Stimulated activated CD4-positive, alpha-beta T cell treated with anti-CD3 and anti-CD28 coated beads, Interleukin-15, amount 100 ng/mL, for 1 hour (primary cell): ENCODE measurements around the gene TRIAP1.

Experiments
- DNase-seq, 2 donors: peaks; one replicate each; pipeline ENCODE4 v3.0.0-alpha.2; 2020; ENCODE audit warnings: low read depth in 1 of 2, low spot score in 1 of 2

The TRIAP1 gene

DNA sequence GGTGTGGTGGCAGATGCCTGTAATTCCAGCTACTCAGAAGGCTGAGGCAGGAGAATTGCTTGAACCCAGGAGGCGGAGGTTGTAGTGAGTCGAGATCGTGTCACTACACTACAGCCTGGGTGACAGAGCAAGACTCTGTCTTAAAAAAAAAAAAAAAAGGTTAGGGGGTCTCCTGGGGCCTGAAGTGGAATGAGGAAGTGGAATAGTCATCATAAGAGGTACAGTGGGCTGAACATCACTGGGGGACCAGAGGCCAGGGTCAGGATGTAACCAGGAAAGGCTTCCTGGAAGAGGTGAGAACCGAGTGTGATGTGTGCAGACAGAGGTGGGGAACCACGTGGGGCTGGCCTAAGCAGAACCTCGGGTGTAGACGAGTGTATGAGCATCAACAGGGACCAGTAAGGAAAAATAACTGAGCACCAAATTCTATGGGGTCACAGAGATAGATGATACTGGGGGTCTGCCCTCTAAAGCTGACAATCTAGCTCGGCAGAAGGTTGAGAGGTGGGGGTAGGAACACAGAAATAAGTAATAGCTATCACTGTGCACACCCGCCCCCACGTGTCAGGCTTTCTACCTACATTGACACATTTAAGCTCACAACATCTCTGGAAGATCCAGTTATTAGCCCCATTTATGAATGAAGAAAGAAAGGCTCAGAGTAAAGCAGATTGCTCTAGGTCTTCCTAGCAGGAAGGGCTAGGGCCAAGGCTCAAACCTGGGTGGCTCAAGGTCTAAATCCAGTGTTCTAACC, 13.2 kb downstream of the TRIAP1 start:
- DNase-seq = no peak

DNA sequence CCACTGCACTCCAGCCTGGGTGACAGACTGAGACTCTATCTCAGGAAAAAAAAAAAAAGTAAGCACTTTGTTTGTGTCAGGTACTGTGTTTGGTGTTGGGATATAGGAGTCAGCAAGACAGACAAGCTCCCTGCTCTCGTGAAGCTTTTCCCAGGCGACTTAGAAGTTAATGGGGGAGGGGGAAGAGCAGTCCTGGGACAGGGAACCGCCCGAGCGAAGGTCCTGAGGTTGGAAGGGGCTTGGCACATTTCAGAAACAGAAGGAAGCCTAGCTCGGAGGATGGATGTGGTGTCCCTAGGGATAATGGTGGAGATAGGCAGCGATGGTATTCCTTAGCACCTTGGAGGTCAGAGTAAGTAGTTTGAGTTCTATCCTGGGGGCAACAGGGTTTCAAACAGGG, 16.8 kb downstream of the TRIAP1 start:
- DNase-seq = no peak

DNA sequence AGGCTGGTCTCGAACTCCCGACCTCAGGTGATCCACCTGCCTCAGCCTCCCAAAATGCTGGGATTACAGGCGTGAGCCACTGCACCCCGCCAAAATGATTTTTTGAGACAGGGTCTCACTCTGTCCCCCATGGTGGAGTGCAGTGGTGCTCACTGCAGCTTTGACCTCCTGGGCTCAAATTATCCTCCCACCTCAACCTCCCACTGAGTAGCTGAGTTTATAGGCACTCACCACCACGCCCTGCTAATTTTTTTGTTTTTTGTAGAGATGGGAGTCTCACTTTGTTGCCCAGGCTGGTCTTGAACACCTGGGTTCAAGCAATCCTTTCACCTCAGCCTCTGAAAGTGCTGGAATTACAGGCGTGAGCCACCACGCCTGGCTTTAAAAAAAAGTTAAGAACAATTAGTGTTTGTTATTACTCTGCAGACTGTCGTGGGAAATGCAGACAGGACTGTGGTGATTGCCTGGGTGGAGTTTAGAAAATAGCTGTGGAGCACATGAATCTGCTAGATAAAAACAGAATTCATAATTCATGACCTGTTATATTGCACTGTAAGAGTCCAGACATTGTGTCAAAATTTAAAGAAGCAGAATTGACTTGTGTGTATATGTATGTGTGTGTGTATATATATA, 17.5 kb downstream of the TRIAP1 start:
- DNase-seq = no peak

GRCh38 chr12:120425797-120426196, 20.4 kb downstream of the TRIAP1 start:
- no peak for DNase-seq

GRCh38 chr12:120422892-120423456, 23.2 kb downstream of the TRIAP1 start:
- DNase-seq = no peak

GRCh38 chr12:120421701-120422100, 24.5 kb downstream of the TRIAP1 start:
- no peak for DNase-seq

DNA sequence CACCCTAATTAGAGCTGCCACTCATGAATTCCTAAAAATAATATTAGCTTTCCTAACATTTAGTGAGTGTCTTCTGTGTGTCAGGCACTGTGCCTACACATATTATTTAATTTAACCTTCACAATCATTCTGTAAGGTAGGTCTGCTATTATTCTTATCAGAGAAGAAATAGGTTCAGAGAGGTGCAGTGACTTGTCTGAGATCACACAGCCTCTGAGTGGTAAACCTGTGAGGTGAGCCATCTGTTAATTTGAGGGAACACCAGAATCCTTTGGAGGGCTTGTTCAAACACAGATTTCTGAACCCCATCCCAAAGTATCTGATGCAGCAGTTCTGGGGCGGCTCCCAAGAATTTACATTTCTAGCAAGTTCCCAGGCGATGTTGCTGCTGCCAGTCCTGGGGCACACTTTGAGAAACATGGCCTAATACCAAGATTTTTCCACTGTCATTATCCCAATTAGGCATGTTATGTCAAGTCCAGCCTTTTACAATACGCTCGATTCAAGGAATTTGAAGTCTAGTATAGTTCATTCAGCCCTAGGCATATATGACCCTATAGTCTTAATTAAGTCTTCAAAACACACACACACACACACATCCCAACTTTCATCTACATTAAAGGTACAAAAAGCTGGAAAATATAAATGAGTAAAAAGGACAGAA, 28.1 kb downstream of the TRIAP1 start:
- no peak for DNase-seq

DNA sequence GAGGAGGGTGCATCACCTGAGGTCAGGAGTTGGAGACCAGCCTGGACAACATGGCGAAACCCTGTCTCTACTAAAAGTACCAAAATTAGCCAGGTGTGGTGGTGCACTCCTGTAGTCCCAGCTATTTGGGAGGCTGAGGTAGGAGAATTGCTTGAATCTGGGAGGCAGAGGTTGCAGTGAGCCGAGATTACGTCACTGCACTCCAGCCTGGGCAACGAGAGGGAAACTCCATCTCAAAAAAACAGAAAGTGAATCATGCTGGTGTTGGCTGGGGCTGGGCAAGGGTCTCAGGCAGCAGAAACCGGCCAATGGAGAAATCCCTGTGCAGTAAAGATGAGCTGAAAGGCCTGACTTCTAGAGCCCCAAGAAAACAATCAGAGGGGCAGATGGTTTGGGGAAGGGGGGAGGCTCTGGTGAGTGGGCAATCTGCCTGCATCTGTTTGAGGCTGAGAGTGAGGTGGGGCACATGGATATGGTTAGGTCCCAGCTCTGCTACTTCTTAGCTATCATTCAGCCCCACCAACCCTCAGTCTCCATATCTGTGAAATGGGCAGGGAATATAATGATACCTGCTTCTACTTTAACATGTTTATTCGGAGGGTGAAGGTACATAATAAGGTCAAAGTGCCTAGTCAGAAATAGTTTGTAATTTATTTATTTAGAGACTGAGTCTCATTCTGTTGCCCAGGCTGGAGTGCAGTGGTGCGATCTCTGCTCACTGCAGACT, 29.5 kb downstream of the TRIAP1 start:
- DNase-seq = no peak

DNA sequence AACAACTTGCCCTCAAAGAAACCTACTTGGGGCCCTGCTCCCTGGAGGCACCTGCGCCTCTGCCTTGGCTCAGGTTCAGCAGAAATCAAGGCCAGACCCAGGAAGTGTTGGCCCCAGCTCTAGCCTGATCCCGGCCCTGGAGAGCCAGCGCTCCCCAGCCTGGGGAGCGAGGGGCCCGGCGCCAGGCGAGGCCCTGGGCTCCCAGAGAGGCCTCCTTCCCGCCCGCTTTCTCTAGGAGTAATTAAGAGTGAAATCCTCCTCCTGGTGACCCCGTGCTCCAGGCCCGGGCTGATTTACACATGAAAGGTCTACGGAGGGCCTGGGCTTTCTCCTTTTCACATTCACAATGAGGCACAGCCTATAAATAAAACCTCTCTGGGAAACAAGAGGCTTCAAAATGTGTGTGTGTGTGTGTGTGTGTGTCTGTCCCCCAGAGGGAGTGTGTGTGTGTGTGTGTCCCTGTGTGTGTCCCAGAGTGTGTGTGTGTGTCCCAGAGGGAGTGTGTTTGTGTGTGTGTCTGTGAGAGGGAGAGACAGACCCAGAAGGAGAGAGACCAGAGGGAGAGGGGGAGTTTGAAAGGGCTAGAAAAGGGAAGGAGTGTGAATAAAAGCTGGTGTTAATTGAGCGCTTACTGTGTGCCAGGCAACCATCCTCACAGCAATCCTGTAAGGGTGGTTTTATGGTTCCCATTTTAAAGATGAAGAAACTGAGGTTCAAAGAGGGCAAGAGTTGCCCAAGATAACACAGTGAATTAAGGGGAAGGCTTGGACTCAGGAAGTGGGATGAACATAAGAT, 32.1 kb downstream of the TRIAP1 start:
- no peak for DNase-seq

- no peak for DNase-seq
Observed at GRCh38 chr12:120412421-120412820, 33.8 kb downstream of the TRIAP1 start.

DNA sequence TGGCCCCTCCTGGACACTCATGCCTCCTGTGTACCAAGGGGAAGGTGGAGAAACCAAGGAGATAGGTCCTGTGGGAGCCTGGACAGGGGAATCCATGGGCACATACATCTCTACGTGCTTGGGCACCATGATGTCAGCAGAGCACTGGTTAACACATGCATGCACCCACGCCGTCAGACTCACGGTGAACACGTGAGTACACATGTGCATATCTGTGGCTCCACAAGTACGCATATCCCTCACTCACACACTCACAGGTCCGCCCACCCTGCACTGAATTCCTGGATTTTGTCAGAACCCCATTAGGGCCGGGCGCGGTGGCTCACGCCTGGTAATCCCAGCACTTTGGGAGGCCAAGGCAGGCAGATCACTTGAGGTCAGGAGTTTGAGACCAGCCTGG, 37.4 kb downstream of the TRIAP1 start:
- no peak for DNase-seq

DNA sequence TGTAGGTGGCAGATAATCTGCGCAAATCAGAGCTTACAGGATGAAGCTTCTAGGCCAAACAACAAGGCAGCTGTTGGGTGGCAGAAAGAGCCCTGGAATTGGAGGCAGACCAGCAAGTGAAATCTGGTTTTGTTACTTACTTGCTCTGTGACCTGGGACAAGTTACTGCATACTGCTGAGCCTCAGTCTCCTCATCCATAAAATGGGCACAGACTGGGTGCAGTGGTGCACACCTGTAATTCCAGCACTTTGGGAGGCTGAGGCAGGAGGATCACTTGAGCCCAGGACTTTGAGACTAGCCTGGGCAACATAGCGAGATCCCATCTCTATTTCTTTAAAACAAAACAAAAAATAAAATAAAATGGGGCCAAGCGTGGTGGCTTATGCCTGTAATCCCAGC, 39.6 kb downstream of the TRIAP1 start:
- DNase-seq = no peak

DNA sequence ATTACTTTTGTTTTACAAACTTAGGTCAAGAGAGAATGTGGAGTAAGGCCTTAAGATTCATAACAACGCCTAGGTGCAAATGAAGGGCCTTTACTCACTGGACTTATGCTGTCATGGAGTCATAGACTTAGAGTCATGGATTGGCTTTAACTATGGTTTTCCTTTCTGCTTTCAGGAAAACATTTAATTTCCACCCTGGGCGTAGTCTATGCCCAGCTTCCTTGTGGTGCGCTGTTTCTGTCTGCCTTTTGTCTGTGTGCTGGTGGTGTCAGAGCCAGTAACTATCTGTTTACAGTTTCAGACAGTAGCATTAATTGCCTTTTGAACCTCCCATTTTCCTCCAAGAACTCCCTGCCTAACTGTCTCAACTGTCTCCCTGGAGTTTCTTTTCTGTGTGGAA, 40.1 kb downstream of the TRIAP1 start:
- DNase-seq = no peak

DNA sequence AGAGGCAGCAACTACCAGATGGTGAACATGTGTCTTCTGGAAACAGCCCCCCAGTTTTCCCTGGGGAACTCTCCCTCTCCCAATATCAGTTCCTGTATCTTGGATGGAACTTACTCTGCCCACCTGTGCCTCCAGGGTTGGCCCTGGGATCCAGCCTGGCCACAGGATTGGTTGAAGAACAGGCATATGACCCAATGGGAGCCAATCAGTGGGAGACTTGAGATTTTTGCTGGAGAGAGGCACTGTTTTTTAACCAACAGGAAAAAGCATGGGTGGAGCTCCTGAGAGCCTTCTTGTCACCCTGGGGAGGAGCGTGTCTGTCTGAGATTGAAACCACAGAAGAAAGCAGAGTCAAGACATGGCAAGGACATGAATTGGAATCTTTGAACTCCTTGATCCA, 41.9 kb downstream of the TRIAP1 start:
- no peak for DNase-seq

GRCh38 chr12:120403869-120404268, 42.3 kb downstream of the TRIAP1 start:
- DNase-seq = no peak

GRCh38 chr12:120402217-120402616, 44.0 kb downstream of the TRIAP1 start:
- no peak for DNase-seq

GRCh38 chr12:120399531-120399930, 46.7 kb downstream of the TRIAP1 start:
- no peak for DNase-seq

DNA sequence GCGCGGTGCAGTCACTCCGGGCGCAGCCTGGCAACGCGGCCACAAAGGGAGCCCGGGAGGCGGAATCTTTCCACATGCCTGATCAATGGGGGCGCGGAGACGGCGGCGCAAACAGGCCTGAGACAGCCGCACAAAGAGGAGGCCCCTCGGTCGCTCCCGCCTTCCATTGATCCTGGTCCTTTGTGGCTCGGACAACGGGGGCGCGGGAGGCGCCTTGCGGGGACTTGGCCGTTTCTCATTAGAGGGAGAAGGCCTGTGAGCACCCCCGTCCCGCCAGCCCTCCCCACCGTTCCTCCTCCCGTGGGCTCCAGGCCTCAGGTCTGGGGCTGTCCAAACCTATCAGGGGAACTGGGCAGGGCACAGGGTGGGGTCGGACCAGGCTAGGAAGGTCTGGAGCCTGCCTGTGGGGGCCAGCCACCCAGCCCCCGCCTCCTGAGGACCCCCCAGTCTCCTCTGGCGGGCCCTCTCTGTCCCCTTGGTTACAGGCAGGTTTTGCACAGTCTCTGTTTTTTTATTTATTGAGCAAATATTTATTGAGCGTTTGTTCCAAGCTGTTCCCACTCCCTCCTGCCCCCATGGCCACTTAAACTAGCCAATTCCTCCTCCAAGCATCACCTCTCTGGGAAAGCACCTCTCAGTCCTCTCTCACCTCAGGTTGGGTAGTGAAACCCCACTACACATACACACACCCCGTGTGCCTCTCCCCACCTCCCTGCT, 48.2 kb downstream of the TRIAP1 start:
- no peak for DNase-seq

- DNase-seq = no peak
Observed at GRCh38 chr12:120394483-120395367, 51.5 kb downstream of the TRIAP1 start.
